HG03175 (cell line): ENCODE measurements around the gene MESP1.

Experiments
- ATAC-seq: cut with Tn5 transposase; IDR thresholded peaks from one replicate; pipeline ENCODE4 v1.9.1; 2021; ENCODE audit warnings: mild to moderate bottlenecking, moderate library complexity; ENCODE audit not compliant: unreplicated experiment

MESP1 gene

DNA sequence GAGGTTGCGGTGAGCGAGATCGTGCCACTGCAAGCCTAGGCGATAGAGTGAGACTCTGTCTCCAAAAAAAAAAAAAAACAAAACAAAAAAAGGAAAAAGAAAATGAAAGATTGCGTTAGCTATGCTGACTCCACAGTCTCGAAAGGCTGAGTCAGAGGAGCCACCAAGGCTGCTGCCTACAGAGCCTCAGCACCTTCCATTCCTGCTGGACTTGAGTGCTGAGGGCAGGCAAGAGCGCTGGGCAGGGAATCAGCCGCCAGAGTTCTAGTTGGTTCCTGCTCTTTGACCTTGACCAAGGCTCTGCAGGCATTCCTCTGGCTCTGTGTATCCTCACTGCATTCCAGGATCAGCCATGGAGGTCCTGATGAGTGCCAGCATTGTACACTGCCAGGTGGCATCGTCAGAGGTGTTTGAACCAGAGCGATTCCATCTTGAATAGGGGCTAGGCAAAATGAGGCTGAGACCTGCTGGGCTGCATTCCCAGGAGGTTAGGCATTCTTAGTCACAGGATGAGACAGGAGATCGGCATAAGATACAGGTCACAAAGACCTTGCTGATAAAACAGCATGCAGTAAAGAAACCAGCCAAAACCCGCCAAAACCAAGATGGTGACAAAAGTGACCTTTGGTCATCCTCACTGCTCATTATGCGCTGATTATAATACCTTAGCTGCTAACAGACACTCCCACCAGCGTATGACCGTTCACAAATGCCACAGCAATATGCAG lies 31.0 kb upstream of the MESP1 start:
- no peak for ATAC-seq

DNA sequence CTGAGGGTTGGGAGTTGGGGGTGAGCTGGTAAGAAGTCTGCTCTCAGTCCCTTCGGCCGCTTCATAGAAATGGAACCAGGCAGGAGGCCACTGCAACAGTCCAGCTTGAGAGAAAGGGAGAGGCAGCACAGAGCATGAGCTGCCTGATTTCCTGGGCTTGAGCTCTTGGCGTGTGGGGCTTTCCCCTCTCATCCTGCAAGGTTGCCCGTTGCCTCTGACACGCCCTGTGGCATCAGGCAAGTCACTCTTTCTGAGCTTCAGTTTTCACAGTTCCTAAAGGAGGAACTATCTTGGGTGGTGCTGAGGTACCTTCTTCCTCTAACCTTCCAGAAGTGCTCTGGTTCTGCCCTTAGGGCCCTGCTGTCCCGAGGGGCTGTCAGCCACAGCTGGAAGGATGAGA lies 30.0 kb upstream of the MESP1 start:
- no peak for ATAC-seq

DNA sequence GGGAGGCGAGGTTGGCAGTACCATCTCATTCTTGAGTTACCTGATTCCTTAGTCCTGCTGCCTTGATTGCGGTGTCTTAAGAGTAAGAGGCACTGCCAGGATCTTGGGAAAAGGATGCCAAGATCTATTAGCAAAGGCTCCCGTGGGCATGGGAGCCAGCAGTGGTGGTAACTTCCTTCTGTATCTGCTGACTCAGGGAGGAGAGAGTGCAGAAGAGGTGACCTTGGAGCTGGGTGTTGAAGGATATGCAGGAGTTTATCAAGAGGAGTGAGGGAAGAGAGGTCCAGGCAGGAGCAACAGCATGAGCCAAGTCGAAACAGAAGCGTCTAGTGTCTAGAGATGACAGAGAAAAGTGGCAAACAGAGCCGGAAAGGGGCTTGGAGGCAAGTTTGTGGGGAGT lies 29.6 kb upstream of the MESP1 start:
- no peak for ATAC-seq

DNA sequence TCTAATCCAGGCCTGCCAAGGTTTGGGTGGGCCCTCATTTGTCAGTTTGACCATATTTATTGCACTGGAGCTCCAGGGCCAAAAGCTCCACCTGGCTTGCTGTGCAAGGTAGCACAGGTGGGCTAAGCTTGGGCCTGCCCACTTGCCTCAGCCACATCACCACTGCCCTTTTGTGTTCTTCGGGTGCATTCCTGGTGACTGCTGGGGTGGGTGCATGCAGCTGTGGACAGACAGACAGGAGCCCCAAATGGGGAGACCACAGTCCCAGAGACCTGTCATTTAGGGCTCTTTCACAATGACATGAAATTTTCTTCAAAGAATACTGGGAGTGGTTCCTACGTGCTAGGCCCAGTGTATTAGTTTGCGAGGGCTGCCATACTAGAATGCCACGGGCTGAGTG lies 27.8 kb upstream of the MESP1 start:
- ATAC-seq, result no peak

DNA sequence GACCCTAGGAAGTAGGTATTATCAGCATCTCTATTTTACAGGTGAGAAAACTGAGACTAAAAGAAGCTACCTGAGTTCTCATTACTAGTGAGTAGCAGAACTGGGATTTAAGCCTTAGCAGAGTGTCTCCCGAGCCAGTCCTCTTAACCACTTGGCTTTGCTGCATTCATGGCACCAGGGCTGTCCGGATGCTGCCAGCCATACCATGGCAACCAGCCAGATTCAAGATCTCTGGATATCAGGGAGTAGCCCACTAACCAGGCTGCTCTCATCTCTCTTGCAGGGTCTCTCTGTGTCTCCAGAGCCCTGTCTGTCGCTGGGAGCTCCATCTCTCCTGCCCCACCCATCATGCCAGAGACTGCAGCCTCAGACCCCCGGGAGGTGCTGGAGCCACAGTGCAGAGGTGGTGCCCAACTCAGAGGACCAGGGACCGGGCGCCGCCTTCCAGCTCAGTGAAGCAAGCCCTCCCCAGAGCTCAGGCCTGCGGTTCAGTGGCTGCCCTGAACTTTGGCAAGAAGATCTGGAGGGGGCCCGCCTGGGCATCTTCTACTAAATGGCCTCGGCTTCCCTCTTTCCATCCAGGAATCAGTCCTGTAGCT lies 26.8 kb upstream of the MESP1 start:
- ATAC-seq, result no peak

DNA sequence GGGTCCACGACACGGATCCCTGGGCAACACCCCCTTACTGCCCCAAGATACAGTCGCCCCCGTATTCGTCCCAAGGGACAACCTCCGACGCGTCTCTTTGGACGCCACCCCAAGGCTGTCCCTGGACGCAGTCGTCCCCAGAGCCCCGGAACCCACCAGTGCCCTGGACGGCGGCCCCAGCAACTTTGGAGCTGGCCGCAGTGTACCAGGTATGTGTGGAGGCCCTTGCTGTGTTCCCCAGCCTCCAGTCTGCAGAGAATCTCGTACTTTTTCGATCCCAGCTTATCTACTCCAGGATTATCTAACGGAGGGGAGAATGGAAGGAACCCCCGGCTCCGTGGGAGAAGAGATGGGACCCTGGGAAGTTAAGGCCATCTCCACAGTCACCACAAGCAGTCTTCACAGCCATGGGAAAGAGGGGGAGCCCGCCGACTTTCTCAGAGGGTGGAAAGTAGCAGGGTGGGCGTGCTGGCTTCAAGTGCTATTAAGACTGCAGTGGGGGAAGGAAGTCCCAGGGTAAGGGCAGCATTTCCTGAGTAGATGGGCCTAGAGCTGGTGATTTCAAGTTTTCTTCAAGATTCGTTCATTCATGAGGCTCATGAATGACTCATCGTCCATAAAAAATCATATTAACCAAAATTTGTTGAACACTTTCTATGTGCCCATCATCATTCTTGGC lies 26.2 kb upstream of the MESP1 start:
- no peak for ATAC-seq

DNA sequence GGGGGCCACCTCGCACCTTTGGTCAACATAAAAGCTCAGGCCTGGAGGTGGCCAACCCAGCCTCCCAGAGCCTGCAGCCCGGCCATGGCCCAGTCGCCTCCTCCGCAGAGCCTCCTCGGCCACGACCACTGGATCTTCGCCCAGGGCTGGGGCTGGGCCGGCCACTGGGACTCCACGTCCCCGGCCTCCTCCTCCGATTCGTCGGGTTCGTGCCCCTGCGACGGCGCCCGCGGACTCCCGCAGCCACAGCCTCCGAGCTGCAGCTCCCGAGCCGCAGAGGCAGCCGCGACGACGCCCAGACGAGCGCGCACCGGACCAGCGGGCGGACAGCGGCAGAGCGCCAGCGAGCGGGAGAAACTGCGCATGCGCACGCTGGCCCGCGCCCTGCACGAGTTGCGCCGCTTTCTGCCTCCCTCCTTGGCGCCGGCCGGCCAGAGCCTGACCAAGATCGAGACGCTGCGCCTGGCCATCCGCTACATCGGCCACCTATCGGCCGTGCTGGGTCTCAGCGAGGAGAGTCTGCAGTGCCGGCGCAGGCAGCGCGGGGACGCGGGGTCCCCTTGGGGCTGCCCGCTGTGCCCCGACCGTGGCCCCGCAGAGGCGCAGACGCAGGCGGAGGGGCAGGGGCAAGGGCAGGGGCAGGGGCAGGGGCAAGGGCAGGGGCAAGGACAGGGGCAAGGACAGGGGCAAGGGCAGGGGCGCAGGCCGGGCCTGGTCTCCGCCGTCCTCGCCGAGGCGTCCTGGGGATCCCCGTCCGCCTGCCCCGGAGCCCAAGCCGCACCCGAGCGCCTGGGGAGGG lies 25.4 kb upstream of the MESP1 start, which contains the start of gene MESP2:
TSS of gene MESP2 (plus strand) at position 59 of the 799 bp plus-strand sequence. CDS start at position 85, 26 bp downstream.
- peak; percentile 55 for ATAC-seq

DNA sequence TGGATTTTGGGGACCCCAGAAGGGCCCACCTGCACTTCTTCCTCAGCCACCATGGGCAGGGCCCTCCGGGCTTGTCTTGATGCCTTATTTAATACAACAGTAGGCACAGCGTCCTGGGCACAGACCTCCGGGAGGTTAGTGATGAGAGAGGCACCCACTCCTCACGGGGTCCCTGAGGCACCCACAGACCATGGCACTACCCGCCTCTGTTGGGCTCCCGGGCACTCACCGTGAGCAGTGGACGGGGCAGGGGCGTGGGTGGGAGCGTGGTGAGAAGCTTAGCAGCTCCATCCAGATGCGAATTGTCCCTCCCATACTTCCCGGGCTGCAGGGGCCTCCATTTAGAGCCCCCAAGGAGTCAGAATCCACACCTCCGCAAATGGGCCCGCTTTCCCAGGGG lies 24.8 kb upstream of the MESP1 start:
- no peak for ATAC-seq

DNA sequence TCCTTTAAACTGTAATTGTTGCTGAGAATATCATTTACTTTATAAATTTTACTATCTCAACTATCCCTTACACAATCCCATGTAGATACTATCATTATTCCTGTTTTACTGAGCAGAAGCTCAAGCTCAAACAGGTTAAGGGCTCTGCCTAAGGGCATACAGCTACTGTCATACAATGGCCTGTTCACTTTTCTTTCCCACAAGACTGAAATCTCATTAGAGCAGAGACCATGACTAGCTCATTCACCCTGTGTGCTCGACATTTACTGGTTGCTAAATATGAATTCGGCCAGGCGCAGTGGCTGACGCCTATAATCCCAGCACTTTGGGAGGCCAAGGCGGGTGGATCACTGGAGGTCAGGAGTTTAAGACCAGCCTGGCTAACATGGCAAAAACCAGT lies 23.4 kb upstream of the MESP1 start:
- no peak for ATAC-seq

DNA sequence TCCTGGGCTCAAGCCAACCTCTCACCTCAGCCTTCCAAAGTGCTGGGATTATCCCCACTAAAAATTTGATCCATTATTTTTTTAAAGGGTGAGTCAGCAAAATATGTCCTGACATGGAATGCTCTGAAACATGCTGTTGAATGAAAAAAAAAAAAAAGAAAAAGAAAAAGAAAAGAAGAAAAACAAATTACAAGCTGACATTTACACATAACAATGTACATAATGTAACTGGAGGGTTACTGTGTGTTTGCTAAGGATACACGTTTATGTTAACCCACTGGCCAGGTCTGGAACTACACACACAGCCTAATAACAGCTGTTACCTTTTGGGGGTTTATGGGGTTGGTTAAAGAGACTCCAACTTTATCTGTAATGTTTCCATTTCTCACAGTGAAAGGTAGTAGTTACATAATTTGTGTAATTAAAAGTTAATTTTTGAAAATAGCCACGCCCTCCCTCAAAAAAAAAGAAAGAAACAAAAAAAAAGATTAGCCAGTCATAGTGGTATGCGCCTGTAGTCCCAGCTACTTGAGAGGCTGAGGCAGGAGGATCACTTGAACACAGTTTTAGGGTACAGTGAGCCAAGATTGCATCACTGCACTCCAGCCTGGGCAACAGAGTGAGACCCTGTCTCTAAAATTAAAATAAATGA lies 22.0 kb upstream of the MESP1 start:
- ATAC-seq, result no peak

DNA sequence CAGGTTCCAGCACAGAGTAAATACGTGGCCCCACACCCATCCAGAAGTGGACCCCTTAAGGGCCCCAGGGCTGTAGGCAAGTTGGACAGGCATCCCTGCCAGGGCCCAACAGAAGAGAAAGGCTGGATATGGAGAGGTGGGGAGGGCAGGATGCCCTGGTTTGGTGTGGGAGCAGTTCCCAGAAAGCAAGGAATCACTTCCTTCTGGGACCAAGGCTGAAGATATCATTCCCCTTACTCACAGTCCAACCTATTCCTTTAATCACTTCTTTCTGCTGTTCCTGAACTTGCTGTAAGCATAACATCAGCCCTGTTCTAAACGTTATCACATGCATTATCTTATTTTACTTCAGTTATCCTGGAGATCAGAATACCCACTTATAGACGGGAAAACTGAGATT lies 19.0 kb upstream of the MESP1 start:
- ATAC-seq, result no peak

DNA sequence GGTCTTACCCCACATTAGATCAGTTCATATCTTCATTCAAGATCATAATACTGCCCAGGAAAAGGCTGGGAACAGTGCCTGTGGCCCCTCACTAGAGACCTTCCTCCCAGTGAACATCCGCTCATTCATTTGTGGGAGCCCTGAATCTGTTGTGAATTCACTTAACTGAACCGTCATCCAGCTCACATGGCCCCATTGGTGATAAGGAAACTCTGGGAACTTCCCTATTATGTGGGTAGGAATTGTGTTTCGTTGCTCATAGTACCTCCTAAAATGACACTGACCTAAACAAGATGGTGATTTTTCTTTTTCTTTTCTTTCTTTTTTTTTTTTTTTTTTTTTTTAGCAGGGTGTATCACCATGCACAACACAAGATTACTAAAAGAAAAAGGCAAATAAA lies 18.3 kb upstream of the MESP1 start:
- no peak for ATAC-seq

DNA sequence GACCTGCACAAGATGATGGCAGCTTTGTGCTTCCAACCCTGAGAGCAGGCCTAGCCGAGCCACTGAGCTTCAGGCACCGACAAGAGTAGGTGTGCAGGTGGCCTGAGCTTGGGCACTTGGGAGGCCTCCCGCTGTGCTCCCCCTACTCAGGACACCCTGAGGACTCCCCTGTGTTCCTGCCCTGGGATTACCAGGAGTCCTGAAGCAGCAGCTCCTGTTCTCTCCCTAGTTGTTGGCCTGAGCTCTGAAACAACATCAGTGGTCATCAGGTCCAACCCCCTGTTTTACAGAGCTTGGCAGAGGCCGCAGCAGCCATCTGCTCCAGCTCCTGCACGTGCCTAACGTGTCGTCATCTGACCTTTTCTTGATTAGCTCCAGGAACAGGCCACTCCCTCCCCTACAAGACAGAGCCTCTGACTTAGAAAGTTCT lies 17.0 kb upstream of the MESP1 start:
- ATAC-seq, result no peak

DNA sequence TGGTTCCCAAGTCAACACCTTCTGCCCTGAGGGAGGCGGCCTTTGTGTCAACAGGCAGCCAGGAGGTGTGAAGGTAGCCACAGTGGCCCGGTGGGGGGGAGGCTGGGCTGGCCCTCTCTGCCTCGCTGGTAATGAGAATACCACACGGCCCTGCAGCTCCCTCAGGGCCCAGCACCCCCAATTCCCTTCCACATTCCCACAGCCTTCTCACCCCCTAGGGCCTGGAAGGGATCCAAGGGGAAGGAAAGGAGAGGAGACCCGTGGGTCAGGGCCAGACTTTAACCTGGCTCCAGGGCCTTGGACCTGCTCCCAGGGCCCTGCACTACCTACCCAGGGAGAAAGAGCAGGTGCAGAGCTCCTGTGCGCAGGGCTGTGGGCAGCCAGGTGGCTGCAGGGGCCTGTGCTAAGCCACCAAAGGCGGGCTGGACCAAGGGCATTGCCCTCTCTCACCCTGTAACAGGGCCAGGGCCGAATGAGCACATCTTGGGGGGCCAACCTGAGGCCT lies 16.4 kb upstream of the MESP1 start:
- no peak for ATAC-seq

DNA sequence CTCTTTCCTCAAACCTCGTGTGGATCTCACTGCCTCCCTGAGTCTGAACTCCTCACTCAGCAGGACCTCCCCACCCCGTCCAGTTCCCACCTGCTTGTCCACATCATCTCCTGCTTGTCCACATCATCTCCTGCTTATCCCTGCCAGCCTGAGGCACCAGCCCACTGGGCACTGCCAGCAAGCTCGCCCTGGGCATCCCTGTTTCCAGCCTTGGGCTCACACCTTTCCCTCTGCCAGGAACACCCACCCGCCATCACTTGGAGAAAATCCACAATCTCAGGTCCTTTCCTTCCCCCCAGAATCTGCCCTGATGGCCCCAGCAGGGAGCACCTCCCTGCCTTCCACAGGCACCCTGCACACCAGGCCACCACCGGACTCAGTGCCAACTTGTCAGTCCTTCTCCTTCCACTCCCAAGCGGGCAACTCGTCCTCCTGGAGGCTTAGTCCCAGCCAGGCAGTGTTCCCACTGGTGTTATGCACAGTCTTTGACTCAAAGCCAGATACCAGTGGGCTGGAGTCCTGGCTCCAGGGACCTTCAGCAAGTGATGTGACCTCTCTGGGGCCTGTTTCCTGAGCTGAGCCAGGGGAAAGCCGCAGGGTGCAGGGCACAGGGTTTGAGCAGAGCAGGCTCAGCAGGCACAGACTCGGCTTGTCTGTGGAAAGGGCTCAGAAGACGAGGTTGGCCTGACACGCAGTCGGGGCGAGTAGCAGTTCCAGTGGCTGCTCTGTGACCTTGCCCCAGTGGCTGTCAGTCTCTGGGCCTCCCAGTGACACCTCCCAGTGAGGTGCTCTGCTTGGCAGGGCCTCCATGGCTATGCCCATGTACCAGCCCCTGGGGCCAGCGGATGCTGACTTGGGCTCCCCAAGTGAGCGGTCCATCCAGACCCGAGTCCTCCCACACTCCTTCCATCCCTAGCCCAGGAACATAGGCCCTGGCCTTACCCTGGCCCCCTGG lies 15.6 kb upstream of the MESP1 start:
- ATAC-seq, result no peak

DNA sequence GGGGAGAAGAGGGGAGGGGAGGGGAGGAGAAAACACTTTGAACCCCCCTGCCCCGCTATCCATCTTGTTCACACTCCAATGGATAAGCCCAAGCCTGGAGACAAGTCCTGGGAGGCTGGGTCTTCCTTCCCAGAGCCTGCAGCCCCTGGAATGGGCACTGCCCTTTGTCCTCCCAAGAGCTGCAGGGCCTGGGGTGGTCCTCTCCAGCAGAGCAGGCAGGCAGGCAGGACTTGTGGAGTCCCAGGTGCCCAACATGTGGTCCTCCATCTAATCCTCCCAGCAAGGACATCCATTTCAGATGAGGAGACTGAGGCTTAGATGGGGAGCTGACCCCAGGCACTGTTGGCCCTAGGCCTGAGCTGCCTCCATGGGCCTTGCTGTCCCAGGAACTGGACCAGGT lies 14.6 kb upstream of the MESP1 start:
- ATAC-seq, result no peak

DNA sequence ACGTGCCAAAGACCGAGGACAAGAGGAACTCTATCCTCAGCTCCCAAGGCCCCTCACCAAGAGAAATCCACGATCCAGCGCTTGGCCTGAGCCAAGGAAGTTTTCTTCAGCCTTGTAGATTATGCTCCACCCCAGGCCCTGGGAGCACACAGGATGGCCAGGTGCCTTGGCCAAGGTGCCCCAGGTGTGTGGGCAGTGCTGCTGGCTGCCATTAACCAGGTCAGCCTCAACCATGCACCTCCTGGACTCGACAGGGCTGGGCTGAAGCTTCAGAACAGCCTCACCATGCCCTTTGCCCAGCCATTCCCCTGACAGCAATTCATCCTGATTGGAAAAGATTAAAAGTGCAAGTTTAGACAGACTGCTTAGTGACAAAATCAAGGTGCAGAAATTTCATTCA lies 10.9 kb upstream of the MESP1 start:
- no peak for ATAC-seq

DNA sequence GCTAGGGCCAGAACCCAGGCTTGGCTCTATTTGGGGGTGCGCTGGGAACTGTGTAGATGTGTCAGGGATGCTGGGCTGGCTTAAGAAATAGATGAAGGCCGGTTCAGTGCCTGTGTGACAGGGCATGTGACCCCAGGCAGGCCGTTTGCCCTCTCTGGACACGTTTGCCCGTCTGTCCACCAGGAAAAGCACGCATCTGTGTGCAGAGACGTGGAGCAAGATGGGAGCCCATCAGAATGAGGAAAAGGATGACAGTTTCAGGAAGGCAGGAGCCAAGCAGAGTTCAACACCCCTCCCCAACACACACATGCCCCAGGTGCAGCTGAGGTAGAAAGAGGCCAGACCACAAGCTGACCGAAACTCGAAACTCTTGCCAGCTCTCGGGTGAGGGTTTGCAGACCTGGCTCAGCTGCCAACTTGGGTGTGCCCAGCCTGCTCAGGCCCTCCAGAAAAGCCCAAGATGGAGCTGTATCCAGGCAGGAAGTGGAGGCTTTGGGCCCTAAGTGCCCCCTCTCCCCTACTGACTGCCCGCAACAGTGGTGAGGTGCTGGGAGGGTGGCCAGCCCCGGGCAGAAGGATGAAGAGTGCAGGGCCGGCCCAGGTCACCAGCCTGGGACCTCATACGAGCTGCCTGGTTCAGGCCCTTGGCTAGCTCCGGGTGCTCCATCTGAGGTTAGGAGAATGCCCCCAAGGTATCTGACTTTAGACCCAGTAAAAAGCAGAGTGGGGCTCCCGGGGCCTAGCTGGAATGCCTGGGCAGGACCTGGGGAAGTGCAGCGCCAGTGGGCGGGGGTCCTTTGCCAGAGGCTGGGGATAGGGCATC lies 10.2 kb upstream of the MESP1 start:
- ATAC-seq, result peak; percentile 65
